ENCODE results near the gene POLR1B. TPM values are rescaled to one million over a fixed set of nuclear protein-coding genes. Genes with fewer than 3 reads are reported as not detected.

Gene POLR1B, protein sequence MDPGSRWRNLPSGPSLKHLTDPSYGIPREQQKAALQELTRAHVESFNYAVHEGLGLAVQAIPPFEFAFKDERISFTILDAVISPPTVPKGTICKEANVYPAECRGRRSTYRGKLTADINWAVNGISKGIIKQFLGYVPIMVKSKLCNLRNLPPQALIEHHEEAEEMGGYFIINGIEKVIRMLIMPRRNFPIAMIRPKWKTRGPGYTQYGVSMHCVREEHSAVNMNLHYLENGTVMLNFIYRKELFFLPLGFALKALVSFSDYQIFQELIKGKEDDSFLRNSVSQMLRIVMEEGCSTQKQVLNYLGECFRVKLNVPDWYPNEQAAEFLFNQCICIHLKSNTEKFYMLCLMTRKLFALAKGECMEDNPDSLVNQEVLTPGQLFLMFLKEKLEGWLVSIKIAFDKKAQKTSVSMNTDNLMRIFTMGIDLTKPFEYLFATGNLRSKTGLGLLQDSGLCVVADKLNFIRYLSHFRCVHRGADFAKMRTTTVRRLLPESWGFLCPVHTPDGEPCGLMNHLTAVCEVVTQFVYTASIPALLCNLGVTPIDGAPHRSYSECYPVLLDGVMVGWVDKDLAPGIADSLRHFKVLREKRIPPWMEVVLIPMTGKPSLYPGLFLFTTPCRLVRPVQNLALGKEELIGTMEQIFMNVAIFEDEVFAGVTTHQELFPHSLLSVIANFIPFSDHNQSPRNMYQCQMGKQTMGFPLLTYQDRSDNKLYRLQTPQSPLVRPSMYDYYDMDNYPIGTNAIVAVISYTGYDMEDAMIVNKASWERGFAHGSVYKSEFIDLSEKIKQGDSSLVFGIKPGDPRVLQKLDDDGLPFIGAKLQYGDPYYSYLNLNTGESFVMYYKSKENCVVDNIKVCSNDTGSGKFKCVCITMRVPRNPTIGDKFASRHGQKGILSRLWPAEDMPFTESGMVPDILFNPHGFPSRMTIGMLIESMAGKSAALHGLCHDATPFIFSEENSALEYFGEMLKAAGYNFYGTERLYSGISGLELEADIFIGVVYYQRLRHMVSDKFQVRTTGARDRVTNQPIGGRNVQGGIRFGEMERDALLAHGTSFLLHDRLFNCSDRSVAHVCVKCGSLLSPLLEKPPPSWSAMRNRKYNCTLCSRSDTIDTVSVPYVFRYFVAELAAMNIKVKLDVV
- 32.2 TPM for total RNA-seq

DNA sequence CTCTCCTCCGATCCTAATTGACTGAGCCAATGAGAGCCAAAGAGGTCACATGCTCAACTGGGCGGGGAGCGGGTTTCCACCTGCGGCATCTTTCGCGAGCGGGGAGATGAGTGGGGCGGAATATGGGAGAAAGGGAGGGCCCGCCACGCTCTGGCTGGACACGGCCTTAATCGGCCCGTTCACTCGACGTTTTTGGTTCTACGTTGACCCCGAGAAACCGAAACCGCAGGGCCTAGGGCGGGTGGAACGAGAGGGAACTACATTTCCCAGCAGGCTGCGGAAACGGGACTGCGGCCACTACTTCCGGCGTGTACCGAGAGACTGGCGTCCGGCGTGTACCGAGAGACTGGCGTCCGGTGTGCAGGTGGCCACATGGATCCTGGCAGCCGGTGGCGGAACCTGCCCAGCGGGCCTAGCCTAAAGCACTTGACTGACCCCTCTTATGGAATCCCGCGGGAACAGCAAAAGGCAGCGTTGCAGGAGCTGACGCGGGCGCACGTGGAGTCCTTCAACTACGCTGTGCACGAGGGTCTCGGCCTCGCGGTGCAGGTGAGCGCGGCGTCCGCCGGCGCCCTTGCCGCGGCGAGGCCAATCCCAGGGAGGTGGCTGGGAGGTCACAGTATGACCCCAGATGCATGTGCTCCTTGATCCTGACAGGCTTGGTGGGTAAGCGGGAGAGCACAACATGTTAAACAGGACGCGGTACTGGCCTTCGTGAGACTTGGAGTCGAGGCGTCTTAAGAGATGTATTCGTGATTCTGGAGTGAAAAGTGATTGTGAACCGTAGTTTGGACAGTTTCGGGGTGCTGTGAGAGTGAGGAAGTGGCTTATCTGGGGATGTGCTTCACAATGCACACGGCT is at the start of gene POLR1B:
TSS of gene POLR1B (plus strand) at position 343 of the 861 bp plus-strand sequence. CDS start at position 373, 30 bp downstream.

GRCh38 chr2:112584134-112584890 is 42.0 kb downstream of the POLR1B start, which contains the start of gene CHCHD5:
TSS of gene CHCHD5 (plus strand) at chr2:112584609. CDS start at chr2:112584648, 39 bp downstream.

Small RNA genes lying within 50 kb of the gene (small RNA-seq; reads per million reads assigned to genes)
- not detected for gene RF00019 (ENCODE audit: low replicate concordance)

Other genes with a start within 250 kb of the POLR1B start
- gene RGPD8, start 108.8 kb upstream of the POLR1B start, total RNA-seq: 75.7 TPM
- gene TTL, start 60.3 kb upstream of the POLR1B start, total RNA-seq: 102 TPM
- 3.8 TPM for gene CHCHD5, start 42.1 kb downstream of the POLR1B start, total RNA-seq
- 60.7 TPM for gene SLC20A1, start 103.5 kb downstream of the POLR1B start, total RNA-seq
- gene NT5DC4, start 178.6 kb downstream of the POLR1B start, total RNA-seq: not detected
- gene CKAP2L, start 222.1 kb downstream of the POLR1B start, total RNA-seq: 4.7 TPM
- gene IL1A, start 242.0 kb downstream of the POLR1B start, total RNA-seq: not detected

Measured in parietal lobe (tissue), 2 donors.